Coronary artery (tissue), 2 donors: Measurements from ENCODE around the gene ADARB2.

Source experiments
- DNase-seq: peaks from one replicate; pipeline ENCODE4 v3.0.0-alpha.2; 2017; ENCODE audit warnings: low spot score
- H3K27ac ChIP-seq, 2 donors: fragments of 200-600 bp; sonication (generic); one replicate each; pipeline ENCODE4 v1.5.1; 2016 to 2019
- H3K4me3 ChIP-seq: fragments of 200-600 bp; sonication (generic); 2 replicates; pipeline ENCODE4 v1.5.1; 2016; ENCODE audit warnings: mild to moderate bottlenecking, moderate library complexity
- CTCF ChIP-seq: fragments of 200-600 bp; sonication (generic); IDR thresholded peaks from one replicate; pipeline ENCODE4 v1.5.1; 2019; ENCODE audit warnings: antibody characterized with exemption

The ADARB2 gene

GRCh38 chr10:1664333-1664964 is 72.9 kb downstream of the ADARB2 start:
- no peak for TF ChIP-seq CTCF
- Histone ChIP-seq H3K4me3 (no peak overlapping the region), H3K27ac (no peak overlapping the region)
- DNase-seq = no peak

- no peak for TF ChIP-seq CTCF
- H3K4me3 ChIP-seq = no peak overlapping the region
- H3K27ac ChIP-seq = no peak overlapping the region
- DNase-seq = no peak
Observed at GRCh38 chr10:1663226-1663625, 74.1 kb downstream of the ADARB2 start.

GRCh38 chr10:1662438-1663025 is 74.8 kb downstream of the ADARB2 start:
- no peak for TF ChIP-seq CTCF
- Histone ChIP-seq H3K4me3 (no peak overlapping the region), H3K27ac (no peak overlapping the region)
- DNase-seq = no peak

GRCh38 chr10:1661859-1662437 is 75.4 kb downstream of the ADARB2 start:
- H3K27ac ChIP-seq = no peak overlapping the region
- TF ChIP-seq CTCF = no peak
- DNase-seq = no peak
- H3K4me3 ChIP-seq = no peak overlapping the region

- TF ChIP-seq CTCF = no peak
- Histone ChIP-seq H3K27ac (no peak overlapping the region), H3K4me3 (no peak overlapping the region)
- DNase-seq = peak; percentile 54
Observed at GRCh38 chr10:1661416-1661815, 75.9 kb downstream of the ADARB2 start.

- no peak overlapping the region for H3K27ac ChIP-seq
- no peak for DNase-seq
- H3K4me3 ChIP-seq = no peak overlapping the region
- TF ChIP-seq CTCF = no peak
Observed at GRCh38 chr10:1660815-1661214, 76.5 kb downstream of the ADARB2 start.

GRCh38 chr10:1660386-1660785 is 76.9 kb downstream of the ADARB2 start:
- no peak overlapping the region for H3K27ac ChIP-seq
- no peak for TF ChIP-seq CTCF
- DNase-seq = peak; percentile 28
- H3K4me3 ChIP-seq = no peak overlapping the region
